Measurements from ENCODE around the gene DCX. TPM values are rescaled to one million over a fixed set of nuclear protein-coding genes. Genes with fewer than 3 reads are reported as not detected.

Gene DCX
- total RNA-seq, 1 experiment from 2014 or later = not detected

DNA sequence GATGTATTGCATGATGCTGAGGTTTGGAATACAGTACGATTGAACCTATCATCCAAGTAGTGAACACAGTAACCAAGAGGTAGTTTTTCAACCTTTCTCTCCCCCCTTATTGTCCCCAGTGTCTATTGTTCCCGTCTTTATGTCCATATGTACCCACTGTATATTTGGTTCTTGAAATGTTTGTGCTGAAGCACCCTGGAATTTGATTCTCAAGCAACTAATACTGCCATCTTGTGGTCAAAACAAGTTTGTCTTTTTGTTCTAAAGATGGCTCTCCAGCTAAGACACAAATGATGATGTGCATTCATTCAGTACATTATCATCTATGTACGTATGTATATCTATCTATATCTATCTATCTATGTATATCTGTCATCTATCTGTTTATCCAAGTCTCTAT is 33.5 kb upstream of the DCX start:
- ChIA-PET POLR2A (ENCODE audit: unreplicated experiment) (no interaction called here), CTCF (no interaction called here)
- Histone ChIP-seq H3K27ac (no peak overlapping the region), H4K20me1 (ENCODE audit: insufficient read depth) (no peaks in the 10 kb centered on the region), H3K4me1 (replicated peaks; ENCODE audit: insufficient read depth) (no peaks in the 10 kb centered on the region), H3K4me3 (no peak overlapping the region), H3K36me3 (ENCODE audit: low read depth) (no peaks in the 10 kb centered on the region), H3K9me2 (ENCODE audit: insufficient read depth) (no peaks in the 10 kb centered on the region; the same call in 1 of the 2 replicates), H3F3A (ENCODE audit: insufficient read depth, low read depth) (no peaks in the 10 kb centered on the region), H3K79me2 (ENCODE audit: low read depth) (no peaks in the 10 kb centered on the region), H3K9me3 (ENCODE audit: insufficient read depth, low read depth) (no peaks in the 10 kb centered on the region), H3K4me2 (no peak overlapping the region), H2AFZ (no peak overlapping the region), H3K27me3 (ENCODE audit: insufficient read depth, low read depth) (no peaks in the 10 kb centered on the region)
- intact Hi-C loops (cut with micrococcal nuclease; ENCODE audit: unreplicated experiment) = loop anchor here (5.0 to 10.0 kb wide), 2 partner anchors 593 to 991 kb away; no protein-coding TSS in a partner anchor
- BruUV-seq (replicated peaks) = no TSS peak
- TF ChIP-seq, protein P1, sequence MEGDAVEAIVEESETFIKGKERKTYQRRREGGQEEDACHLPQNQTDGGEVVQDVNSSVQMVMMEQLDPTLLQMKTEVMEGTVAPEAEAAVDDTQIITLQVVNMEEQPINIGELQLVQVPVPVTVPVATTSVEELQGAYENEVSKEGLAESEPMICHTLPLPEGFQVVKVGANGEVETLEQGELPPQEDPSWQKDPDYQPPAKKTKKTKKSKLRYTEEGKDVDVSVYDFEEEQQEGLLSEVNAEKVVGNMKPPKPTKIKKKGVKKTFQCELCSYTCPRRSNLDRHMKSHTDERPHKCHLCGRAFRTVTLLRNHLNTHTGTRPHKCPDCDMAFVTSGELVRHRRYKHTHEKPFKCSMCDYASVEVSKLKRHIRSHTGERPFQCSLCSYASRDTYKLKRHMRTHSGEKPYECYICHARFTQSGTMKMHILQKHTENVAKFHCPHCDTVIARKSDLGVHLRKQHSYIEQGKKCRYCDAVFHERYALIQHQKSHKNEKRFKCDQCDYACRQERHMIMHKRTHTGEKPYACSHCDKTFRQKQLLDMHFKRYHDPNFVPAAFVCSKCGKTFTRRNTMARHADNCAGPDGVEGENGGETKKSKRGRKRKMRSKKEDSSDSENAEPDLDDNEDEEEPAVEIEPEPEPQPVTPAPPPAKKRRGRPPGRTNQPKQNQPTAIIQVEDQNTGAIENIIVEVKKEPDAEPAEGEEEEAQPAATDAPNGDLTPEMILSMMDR (conservative IDR thresholded peaks at IDR 0.05) = peak; percentile 65
- TF ChIP-seq EZH2 (IDR thresholded peaks at IDR 0.05; ENCODE audit: low read depth) = no peak
- DNase-seq = no peak

DNA sequence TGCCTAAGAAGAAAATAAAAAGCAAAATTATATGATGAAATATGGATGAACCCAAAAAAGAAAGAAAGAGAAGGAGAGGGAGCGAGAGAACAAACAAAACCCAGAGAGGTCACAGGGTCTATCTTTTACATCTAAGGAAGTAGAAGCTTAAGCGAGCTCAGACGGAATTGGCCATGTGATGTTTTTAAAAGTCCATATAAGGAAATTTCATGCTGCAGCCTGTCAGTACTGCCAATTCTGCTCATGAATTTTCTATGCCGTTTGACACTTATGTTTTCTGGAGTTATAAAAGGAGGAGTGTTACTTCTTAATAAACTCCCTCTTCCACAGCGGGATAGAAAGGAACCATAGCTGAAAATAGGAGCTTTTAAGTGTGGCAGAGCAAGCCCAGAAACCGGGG is 32.9 kb upstream of the DCX start:
- ChIA-PET CTCF (no interaction called here), POLR2A (ENCODE audit: unreplicated experiment) (no interaction called here)
- H3K4me2 ChIP-seq = no peak overlapping the region
- H2AFZ ChIP-seq = no peak overlapping the region
- H3K79me2 ChIP-seq (ENCODE audit: low read depth) = no peaks in the 10 kb centered on the region
- DNase-seq = no peak
- BruUV-seq (replicated peaks) = no TSS peak
- no peaks in the 10 kb centered on the region for H3K36me3 ChIP-seq (ENCODE audit: low read depth)
- no peak for TF ChIP-seq EZH2 (IDR thresholded peaks at IDR 0.05; ENCODE audit: low read depth)
- TF ChIP-seq, protein P1 (conservative IDR thresholded peaks at IDR 0.05) = no peak
- no peak overlapping the region for H3K27ac ChIP-seq
- H3K9me3 ChIP-seq (ENCODE audit: insufficient read depth, low read depth) = no peaks in the 10 kb centered on the region
- H3K9me2 ChIP-seq (ENCODE audit: insufficient read depth) = no peaks in the 10 kb centered on the region; the same call in 1 of the 2 replicates
- no peaks in the 10 kb centered on the region for H3F3A ChIP-seq (ENCODE audit: insufficient read depth, low read depth)
- H4K20me1 ChIP-seq (ENCODE audit: insufficient read depth) = no peaks in the 10 kb centered on the region
- H3K27me3 ChIP-seq (ENCODE audit: insufficient read depth, low read depth) = no peaks in the 10 kb centered on the region
- intact Hi-C loops (cut with micrococcal nuclease; ENCODE audit: unreplicated experiment) = loop anchor here (5.0 to 10.0 kb wide), 2 partner anchors 593 to 990 kb away; no protein-coding TSS in a partner anchor
- no peaks in the 10 kb centered on the region for H3K4me1 ChIP-seq (replicated peaks; ENCODE audit: insufficient read depth)
- no peak overlapping the region for H3K4me3 ChIP-seq

DNA sequence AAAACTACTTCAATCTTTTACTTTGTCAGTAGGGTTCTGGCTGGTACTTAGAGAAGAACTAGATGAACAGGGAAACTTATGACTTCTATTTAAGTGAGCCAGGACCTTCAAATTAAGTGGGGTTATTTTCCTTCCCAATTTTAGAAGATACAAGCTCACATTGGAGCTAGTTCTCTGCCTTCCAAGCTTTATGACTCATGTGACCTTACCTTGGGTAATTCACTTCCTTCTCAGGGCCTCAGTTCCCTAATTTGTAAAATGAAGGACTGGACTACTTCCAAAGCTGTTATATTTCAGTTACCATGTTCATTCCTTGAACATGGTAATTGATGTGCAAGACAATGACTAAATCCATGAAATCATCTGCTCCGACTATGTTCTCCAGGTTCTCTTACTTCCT is 32.0 kb upstream of the DCX start:
- intact Hi-C loops (cut with micrococcal nuclease; ENCODE audit: unreplicated experiment) = loop anchor here (10.0 kb wide), 1 partner anchor 989 kb away; no protein-coding TSS in a partner anchor
- ChIA-PET CTCF (no interaction called here), POLR2A (ENCODE audit: unreplicated experiment) (no interaction called here)

More for the DNA sequence above, 32.0 kb upstream of the DCX start:
- TF ChIP-seq, protein P1 (conservative IDR thresholded peaks at IDR 0.05) = no peak
- TF ChIP-seq EZH2 (IDR thresholded peaks at IDR 0.05; ENCODE audit: low read depth) = no peak
- H3K79me2 ChIP-seq (ENCODE audit: low read depth) = no peaks in the 10 kb centered on the region
- H3K27me3 ChIP-seq (ENCODE audit: insufficient read depth, low read depth) = no peaks in the 10 kb centered on the region
- no peaks in the 10 kb centered on the region for H3K9me3 ChIP-seq (ENCODE audit: insufficient read depth, low read depth)
- H2AFZ ChIP-seq = no peak overlapping the region
- no peaks in the 10 kb centered on the region for H3K4me1 ChIP-seq (replicated peaks; ENCODE audit: insufficient read depth)
- no peak for DNase-seq
- no peak overlapping the region for H3K27ac ChIP-seq
- no TSS peak for BruUV-seq (replicated peaks)
- H3K36me3 ChIP-seq (ENCODE audit: low read depth) = no peaks in the 10 kb centered on the region
- H3K4me2 ChIP-seq = no peak overlapping the region
- no peak overlapping the region for H3K4me3 ChIP-seq
- no peaks in the 10 kb centered on the region for H3F3A ChIP-seq (ENCODE audit: insufficient read depth, low read depth)
- no peaks in the 10 kb centered on the region; the same call in 1 of the 2 replicates for H3K9me2 ChIP-seq (ENCODE audit: insufficient read depth)
- no peaks in the 10 kb centered on the region for H4K20me1 ChIP-seq (ENCODE audit: insufficient read depth)
